ENCODE measurements around the gene LRMDA.

DNA sequence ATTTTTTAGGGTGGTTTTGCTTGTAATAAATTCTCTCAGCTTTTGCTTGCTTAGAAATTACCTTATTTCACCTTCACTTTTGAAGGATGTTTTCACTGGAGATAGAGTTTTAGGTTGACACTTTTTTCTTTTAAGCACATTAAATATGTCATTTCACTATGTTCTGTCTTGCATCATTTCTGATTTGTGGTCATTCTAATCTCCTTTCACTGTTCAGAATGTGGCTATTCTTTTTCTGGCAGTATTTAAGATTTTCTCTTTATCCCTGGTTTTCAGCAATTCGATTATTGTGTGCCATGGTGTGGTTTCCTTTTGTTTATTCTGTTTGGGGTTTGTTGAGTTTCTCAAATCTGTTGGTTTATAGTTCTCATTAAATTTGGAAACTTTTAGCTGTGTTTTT, 1140.6 kb downstream of the LRMDA start:
- TF ChIP-seq CEBPB (IDR thresholded peaks at IDR 0.05) (no peak), RAD21 (IDR thresholded peaks at IDR 0.05; ENCODE audit: low read depth) (no peak), TCF12 (IDR thresholded peaks at IDR 0.05; ENCODE audit: low read depth) (no peak), ZBTB7A (IDR thresholded peaks at IDR 0.05; ENCODE audit: low read depth) (no peak)

Measured in Ishikawa (cell line).